ENCODE data around the gene N4BP3. TPM values are rescaled to one million over a fixed set of nuclear protein-coding genes. Genes with fewer than 3 reads are reported as not detected.

Gene N4BP3
- total RNA-seq, 1 experiment from 2014 or later: 46.2 TPM

DNA sequence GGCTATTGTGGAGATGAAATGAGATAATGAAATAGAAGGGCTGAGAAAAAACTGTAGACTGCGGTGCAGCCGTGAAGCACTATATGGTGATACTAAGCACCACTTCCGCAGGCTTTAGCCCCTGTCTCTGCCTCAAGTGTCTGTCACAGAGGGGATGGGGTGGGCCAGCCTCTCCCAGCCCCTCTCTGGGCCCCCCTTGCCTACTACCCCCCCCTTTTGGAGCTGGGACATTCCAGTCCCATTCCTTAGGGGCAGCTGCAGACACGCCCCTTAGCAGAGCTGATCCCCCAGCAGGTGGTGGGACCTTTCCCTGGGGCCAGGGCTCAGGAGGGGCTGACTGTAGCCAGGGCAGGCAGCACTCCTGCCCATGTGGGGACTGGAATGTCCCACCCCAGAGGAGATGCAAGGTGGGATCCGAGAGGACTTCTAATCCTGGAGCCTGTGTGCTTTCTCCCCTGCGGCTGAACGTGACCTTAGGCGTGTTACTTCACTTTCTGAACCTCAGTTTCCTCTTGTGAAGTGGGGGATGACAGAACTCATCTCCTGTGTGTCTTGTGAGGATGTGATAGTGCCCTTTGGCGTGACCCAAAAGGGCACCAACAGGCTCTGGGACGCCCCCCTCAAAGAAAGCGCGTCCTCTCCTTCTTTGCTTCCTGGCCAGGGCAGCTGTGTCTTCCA, 1.9 kb downstream of the N4BP3 start:
- peak overlapping the region; percentile 98 for H3K27ac Mint-ChIP-seq
- H3K4me3 Mint-ChIP-seq: peak overlapping the region; percentile 99
- ATAC-seq (peak; percentile 25), DNase-seq (ENCODE audit: low spot score) (peak; percentile 85)
- no peaks in the 10 kb centered on the region for H3K27me3 Mint-ChIP-seq (ENCODE audit: low read depth)
- H3K36me3 Mint-ChIP-seq: no peaks in the 10 kb centered on the region
- CTCF ChIA-PET: interaction anchor here (0.6 to 8.9 kb wide), 9 partner anchors 9 to 508 kb away, joined by 3 to 138 read pairs (median 5); no protein-coding TSS in a partner anchor
- peaks cover 5% of the 10 kb centered on the region; the same call in 1 of the 2 replicates for H3K9me3 Mint-ChIP-seq
- TF ChIP-seq, protein P1, sequence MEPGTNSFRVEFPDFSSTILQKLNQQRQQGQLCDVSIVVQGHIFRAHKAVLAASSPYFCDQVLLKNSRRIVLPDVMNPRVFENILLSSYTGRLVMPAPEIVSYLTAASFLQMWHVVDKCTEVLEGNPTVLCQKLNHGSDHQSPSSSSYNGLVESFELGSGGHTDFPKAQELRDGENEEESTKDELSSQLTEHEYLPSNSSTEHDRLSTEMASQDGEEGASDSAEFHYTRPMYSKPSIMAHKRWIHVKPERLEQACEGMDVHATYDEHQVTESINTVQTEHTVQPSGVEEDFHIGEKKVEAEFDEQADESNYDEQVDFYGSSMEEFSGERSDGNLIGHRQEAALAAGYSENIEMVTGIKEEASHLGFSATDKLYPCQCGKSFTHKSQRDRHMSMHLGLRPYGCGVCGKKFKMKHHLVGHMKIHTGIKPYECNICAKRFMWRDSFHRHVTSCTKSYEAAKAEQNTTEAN (CRISPR knock-in tag; IDR thresholded peaks at IDR 0.05): 0 out of 2 replicates have a peak, but pooled peaks have one; percentile 32
- TF ChIP-seq ETV6 (CRISPR knock-in tag; IDR thresholded peaks at IDR 0.05) (peak; percentile 3; the same call in 1 of the 2 replicates), TEAD1 (CRISPR knock-in tag; IDR thresholded peaks at IDR 0.05) (peak; percentile 64; the same call in 1 of the 2 replicates), SP1 (CRISPR knock-in tag; conservative IDR thresholded peaks at IDR 0.05) (peak; percentile 54; the same call in 1 of the 2 replicates), ZNF121 (CRISPR knock-in tag; IDR thresholded peaks at IDR 0.05) (peak; percentile 85), NFATC4 (CRISPR knock-in tag; IDR thresholded peaks at IDR 0.05) (no peak), FOXK1 (CRISPR knock-in tag; IDR thresholded peaks at IDR 0.05) (no peak), ZNF232 (CRISPR knock-in tag; IDR thresholded peaks at IDR 0.05) (0 out of 2 replicates have a peak, but pooled peaks have one; percentile 46)
- TF ChIP-seq, protein P2, sequence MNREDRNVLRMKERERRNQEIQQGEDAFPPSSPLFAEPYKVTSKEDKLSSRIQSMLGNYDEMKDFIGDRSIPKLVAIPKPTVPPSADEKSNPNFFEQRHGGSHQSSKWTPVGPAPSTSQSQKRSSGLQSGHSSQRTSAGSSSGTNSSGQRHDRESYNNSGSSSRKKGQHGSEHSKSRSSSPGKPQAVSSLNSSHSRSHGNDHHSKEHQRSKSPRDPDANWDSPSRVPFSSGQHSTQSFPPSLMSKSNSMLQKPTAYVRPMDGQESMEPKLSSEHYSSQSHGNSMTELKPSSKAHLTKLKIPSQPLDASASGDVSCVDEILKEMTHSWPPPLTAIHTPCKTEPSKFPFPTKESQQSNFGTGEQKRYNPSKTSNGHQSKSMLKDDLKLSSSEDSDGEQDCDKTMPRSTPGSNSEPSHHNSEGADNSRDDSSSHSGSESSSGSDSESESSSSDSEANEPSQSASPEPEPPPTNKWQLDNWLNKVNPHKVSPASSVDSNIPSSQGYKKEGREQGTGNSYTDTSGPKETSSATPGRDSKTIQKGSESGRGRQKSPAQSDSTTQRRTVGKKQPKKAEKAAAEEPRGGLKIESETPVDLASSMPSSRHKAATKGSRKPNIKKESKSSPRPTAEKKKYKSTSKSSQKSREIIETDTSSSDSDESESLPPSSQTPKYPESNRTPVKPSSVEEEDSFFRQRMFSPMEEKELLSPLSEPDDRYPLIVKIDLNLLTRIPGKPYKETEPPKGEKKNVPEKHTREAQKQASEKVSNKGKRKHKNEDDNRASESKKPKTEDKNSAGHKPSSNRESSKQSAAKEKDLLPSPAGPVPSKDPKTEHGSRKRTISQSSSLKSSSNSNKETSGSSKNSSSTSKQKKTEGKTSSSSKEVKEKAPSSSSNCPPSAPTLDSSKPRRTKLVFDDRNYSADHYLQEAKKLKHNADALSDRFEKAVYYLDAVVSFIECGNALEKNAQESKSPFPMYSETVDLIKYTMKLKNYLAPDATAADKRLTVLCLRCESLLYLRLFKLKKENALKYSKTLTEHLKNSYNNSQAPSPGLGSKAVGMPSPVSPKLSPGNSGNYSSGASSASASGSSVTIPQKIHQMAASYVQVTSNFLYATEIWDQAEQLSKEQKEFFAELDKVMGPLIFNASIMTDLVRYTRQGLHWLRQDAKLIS (CRISPR knock-in tag; IDR thresholded peaks at IDR 0.05; ENCODE audit: borderline replicate concordance): no peak
- TF ChIP-seq, protein P3, sequence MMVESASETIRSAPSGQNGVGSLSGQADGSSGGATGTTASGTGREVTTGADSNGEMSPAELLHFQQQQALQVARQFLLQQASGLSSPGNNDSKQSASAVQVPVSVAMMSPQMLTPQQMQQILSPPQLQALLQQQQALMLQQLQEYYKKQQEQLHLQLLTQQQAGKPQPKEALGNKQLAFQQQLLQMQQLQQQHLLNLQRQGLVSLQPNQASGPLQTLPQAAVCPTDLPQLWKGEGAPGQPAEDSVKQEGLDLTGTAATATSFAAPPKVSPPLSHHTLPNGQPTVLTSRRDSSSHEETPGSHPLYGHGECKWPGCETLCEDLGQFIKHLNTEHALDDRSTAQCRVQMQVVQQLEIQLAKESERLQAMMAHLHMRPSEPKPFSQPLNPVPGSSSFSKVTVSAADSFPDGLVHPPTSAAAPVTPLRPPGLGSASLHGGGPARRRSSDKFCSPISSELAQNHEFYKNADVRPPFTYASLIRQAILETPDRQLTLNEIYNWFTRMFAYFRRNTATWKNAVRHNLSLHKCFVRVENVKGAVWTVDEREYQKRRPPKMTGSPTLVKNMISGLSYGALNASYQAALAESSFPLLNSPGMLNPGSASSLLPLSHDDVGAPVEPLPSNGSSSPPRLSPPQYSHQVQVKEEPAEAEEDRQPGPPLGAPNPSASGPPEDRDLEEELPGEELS (CRISPR knock-in tag; IDR thresholded peaks at IDR 0.05): peak; percentile 60; the same call in 1 of the 2 replicates
- TF ChIP-seq, protein P4, sequence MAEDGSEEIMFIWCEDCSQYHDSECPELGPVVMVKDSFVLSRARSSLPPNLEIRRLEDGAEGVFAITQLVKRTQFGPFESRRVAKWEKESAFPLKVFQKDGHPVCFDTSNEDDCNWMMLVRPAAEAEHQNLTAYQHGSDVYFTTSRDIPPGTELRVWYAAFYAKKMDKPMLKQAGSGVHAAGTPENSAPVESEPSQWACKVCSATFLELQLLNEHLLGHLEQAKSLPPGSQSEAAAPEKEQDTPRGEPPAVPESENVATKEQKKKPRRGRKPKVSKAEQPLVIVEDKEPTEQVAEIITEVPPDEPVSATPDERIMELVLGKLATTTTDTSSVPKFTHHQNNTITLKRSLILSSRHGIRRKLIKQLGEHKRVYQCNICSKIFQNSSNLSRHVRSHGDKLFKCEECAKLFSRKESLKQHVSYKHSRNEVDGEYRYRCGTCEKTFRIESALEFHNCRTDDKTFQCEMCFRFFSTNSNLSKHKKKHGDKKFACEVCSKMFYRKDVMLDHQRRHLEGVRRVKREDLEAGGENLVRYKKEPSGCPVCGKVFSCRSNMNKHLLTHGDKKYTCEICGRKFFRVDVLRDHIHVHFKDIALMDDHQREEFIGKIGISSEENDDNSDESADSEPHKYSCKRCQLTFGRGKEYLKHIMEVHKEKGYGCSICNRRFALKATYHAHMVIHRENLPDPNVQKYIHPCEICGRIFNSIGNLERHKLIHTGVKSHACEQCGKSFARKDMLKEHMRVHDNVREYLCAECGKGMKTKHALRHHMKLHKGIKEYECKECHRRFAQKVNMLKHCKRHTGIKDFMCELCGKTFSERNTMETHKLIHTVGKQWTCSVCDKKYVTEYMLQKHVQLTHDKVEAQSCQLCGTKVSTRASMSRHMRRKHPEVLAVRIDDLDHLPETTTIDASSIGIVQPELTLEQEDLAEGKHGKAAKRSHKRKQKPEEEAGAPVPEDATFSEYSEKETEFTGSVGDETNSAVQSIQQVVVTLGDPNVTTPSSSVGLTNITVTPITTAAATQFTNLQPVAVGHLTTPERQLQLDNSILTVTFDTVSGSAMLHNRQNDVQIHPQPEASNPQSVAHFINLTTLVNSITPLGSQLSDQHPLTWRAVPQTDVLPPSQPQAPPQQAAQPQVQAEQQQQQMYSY (CRISPR knock-in tag; IDR thresholded peaks at IDR 0.05): peak; percentile 94
- H3K4me1 Mint-ChIP-seq: peaks cover 44% of the 10 kb centered on the region
- POLR2A ChIA-PET: interaction anchor here (0.6 to 6.0 kb wide), 14 partner anchors 8 to 711 kb away, joined by 3 to 60 read pairs (median 4); partner anchors contain the start of genes HNRNPAB and RMND5B

DNA sequence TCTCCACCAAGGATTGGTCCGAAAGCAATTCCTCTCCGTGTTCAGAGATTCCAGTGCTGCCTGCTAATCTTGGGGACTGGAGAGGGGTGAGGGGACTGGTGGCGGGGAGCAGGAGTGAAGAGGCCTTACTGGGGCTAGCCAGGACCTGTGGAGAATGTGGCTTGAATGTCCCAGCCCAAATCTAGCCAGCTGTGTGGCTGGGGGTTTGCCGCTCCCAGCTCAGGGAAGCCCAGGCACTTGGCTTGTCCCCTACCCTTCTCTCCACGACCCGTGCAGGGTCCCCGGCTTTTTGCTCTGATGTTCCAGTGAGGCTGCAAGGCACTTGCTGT, 2.4 kb downstream of the N4BP3 start:
- Mint-ChIP-seq H3K27ac (peak overlapping the region; percentile 97), H3K27me3 (ENCODE audit: low read depth) (no peaks in the 10 kb centered on the region), H3K36me3 (no peaks in the 10 kb centered on the region), H3K9me3 (peaks cover 5% of the 10 kb centered on the region; the same call in 1 of the 2 replicates), H3K4me3 (peak overlapping the region; percentile 99), H3K4me1 (peaks cover 48% of the 10 kb centered on the region)
- ATAC-seq (peak; percentile 2; the same call in 1 of the 2 replicates), DNase-seq (ENCODE audit: low spot score) (no peak)
- ChIA-PET POLR2A (interaction anchor here (0.6 to 6.0 kb wide), 17 partner anchors 9 to 962 kb away, joined by 3 to 60 read pairs (median 4); partner anchors contain the start of genes HNRNPAB and RMND5B), CTCF (interaction anchor here (0.6 to 8.9 kb wide), 12 partner anchors 8 to 508 kb away, joined by 3 to 138 read pairs (median 4); partner anchors contain the start of gene NHP2)
- TF ChIP-seq JAZF1 (CRISPR knock-in tag; IDR thresholded peaks at IDR 0.05) (no peak), TEAD4 (CRISPR knock-in tag; IDR thresholded peaks at IDR 0.05) (no peak), RORB (CRISPR knock-in tag; IDR thresholded peaks at IDR 0.05) (no peak), ZNF219 (CRISPR knock-in tag; IDR thresholded peaks at IDR 0.05; ENCODE audit: borderline replicate concordance) (no peak), ZNF232 (CRISPR knock-in tag; IDR thresholded peaks at IDR 0.05) (no peak)
- TF ChIP-seq, protein P5, sequence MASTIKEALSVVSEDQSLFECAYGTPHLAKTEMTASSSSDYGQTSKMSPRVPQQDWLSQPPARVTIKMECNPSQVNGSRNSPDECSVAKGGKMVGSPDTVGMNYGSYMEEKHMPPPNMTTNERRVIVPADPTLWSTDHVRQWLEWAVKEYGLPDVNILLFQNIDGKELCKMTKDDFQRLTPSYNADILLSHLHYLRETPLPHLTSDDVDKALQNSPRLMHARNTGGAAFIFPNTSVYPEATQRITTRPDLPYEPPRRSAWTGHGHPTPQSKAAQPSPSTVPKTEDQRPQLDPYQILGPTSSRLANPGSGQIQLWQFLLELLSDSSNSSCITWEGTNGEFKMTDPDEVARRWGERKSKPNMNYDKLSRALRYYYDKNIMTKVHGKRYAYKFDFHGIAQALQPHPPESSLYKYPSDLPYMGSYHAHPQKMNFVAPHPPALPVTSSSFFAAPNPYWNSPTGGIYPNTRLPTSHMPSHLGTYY (CRISPR knock-in tag; IDR thresholded peaks at IDR 0.05): no peak
- TF ChIP-seq, protein P3 (CRISPR knock-in tag; IDR thresholded peaks at IDR 0.05): no peak
- TF ChIP-seq, protein P6, sequence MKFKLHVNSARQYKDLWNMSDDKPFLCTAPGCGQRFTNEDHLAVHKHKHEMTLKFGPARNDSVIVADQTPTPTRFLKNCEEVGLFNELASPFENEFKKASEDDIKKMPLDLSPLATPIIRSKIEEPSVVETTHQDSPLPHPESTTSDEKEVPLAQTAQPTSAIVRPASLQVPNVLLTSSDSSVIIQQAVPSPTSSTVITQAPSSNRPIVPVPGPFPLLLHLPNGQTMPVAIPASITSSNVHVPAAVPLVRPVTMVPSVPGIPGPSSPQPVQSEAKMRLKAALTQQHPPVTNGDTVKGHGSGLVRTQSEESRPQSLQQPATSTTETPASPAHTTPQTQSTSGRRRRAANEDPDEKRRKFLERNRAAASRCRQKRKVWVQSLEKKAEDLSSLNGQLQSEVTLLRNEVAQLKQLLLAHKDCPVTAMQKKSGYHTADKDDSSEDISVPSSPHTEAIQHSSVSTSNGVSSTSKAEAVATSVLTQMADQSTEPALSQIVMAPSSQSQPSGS (CRISPR knock-in tag; IDR thresholded peaks at IDR 0.05; ENCODE audit: borderline replicate concordance, low read depth): no peak

All from WTC11 (cell line).